HG03196 (cell line): ENCODE measurements around the gene NHSL1.
A peak's percentile ranks its signal among the peaks of the same experiment; 100 is the strongest.

Experiments
- ATAC-seq: cut with Tn5 transposase; IDR thresholded peaks from one replicate; pipeline ENCODE4 v1.9.1; 2021; ENCODE audit not compliant: unreplicated experiment

The NHSL1 gene

GRCh38 chr6:138405816-138406413 is 93.4 kb downstream of the NHSL1 start:
- ATAC-seq, result no peak

GRCh38 chr6:138404666-138405337 is 94.5 kb downstream of the NHSL1 start:
- no peak for ATAC-seq

- ATAC-seq, result peak; percentile 83
Observed at GRCh38 chr6:138403801-138404665, 95.3 kb downstream of the NHSL1 start, which contains the start of gene HEBP2. HEBP2 (plus strand) TSS chr6:138404223; CDS start chr6:138404496, 273 bp downstream.

- no peak for ATAC-seq
Observed at GRCh38 chr6:138403324-138403800, 95.9 kb downstream of the NHSL1 start.

- no peak for ATAC-seq
Observed at GRCh38 chr6:138402838-138403187, 96.5 kb downstream of the NHSL1 start.

GRCh38 chr6:138401960-138402837 is 97.1 kb downstream of the NHSL1 start:
- no peak for ATAC-seq

GRCh38 chr6:138400326-138400725 is 99.0 kb downstream of the NHSL1 start:
- no peak for ATAC-seq

- ATAC-seq, result no peak
Observed at GRCh38 chr6:138397128-138398122, 101.9 kb downstream of the NHSL1 start.

- no peak for ATAC-seq
Observed at GRCh38 chr6:138396709-138397108, 102.6 kb downstream of the NHSL1 start.

- no peak for ATAC-seq
Observed at GRCh38 chr6:138393871-138394783, 105.2 kb downstream of the NHSL1 start.

- no peak for ATAC-seq
Observed at GRCh38 chr6:138389551-138389950, 109.7 kb downstream of the NHSL1 start.

GRCh38 chr6:138387577-138388368 is 111.5 kb downstream of the NHSL1 start:
- no peak for ATAC-seq

- ATAC-seq, result no peak
Observed at GRCh38 chr6:138386897-138387296, 112.4 kb downstream of the NHSL1 start.

GRCh38 chr6:138383776-138384175 is 115.5 kb downstream of the NHSL1 start:
- no peak for ATAC-seq

GRCh38 chr6:138382498-138383265 is 116.6 kb downstream of the NHSL1 start:
- ATAC-seq, result no peak

- ATAC-seq, result no peak
Observed at GRCh38 chr6:138378463-138378862, 120.8 kb downstream of the NHSL1 start.

- no peak for ATAC-seq
Observed at GRCh38 chr6:138377844-138378243, 121.5 kb downstream of the NHSL1 start, which contains the start of gene SMIM28. SMIM28 (plus strand) TSS chr6:138377905; CDS start chr6:138378073, 168 bp downstream.
